K562 treated with DMSO at 1 percent for 4 hours (cell line): ENCODE results near the gene TYW1. TPM values are rescaled to one million over a fixed set of nuclear protein-coding genes. Genes with fewer than 3 reads are reported as not detected.

ENCODE experiments used
- total RNA-seq: library from RNA; unstranded; fragments of 300-600 nt; gene quantifications from 2 replicates; pipeline ENCODE4 v1.2.3, GENCODE V29; 2022; ENCODE audit not compliant: insufficient read depth

The TYW1 gene
- 13.9 and 15.0 TPM in 2 replicates for total RNA-seq

GRCh38 chr7:66996444-66997191 lies at the start of gene TYW1:
Gene TYW1, plus strand, starts transcription at chr7:66996833. Its CDS starts 146 bp downstream, at chr7:66996979.

GRCh38 chr7:66995050-66995776 lies 1.4 kb upstream of the TYW1 start, which contains the start of gene SBDS:
Gene SBDS, minus strand, starts transcription at chr7:66995586. Its CDS starts 169 bp downstream, at chr7:66995417.

Other genes with a start within 250 kb of the TYW1 start
- 36.4 and 47.6 TPM in 2 replicates for gene TMEM248, start 75.6 kb upstream of the TYW1 start, total RNA-seq
- 89.6 and 104 TPM in 2 replicates for gene SBDS, start 1.2 kb upstream of the TYW1 start, total RNA-seq